ENCODE measurements around the gene HECTD2. TPM values are rescaled to one million over a fixed set of nuclear protein-coding genes. Genes with fewer than 3 reads are reported as not detected.

The HECTD2 gene
- total and polyA plus RNA-seq, 2 of the 8 experiments (the other 6 are each of a cell fraction or from before 2014, with no cell fraction given): 5.7 to 11.9 TPM

- no peak for TF ChIP-seq CHD7 (IDR thresholded peaks at IDR 0.05; ENCODE audit: insufficient replicate concordance, low read length)
- no peak for TF ChIP-seq TCF12 (IDR thresholded peaks at IDR 0.05; ENCODE audit: low read depth, low read length)
- TF ChIP-seq HDAC2 (IDR thresholded peaks at IDR 0.05; ENCODE audit: borderline replicate concordance in 1 of 2, low read depth in 2 of 2, low read length in 2 of 2): no peak
- no peak for TF ChIP-seq TAF7 (optimal IDR thresholded peaks at IDR 0.05; ENCODE audit: borderline replicate concordance, low read depth, low read length)
- TF ChIP-seq TEAD4 (IDR thresholded peaks at IDR 0.05; ENCODE audit: low read depth, low read length): no peak
- no peak for TF ChIP-seq SP2 (IDR thresholded peaks at IDR 0.05; ENCODE audit: low read length)
- TF ChIP-seq GTF2F1 (IDR thresholded peaks at IDR 0.05; ENCODE audit: borderline replicate concordance, low read depth, low read length): no peak
- no peak for TF ChIP-seq ATF2 (IDR thresholded peaks at IDR 0.05; ENCODE audit: low read length)
- no peak for TF ChIP-seq JUN (IDR thresholded peaks at IDR 0.05; ENCODE audit: low read depth, low read length)
- no peak for TF ChIP-seq NRF1 (IDR thresholded peaks at IDR 0.05; ENCODE audit: low read depth, low read length)
These were observed 57.0 kb downstream of the HECTD2 start (continued) for GRCh38 chr10:91467114-91467513.

All from H1 (cell line).